ENCODE data around the gene MLF2. TPM values are rescaled to one million over a fixed set of nuclear protein-coding genes. Genes with fewer than 3 reads are reported as not detected.
"Not testable (repeated sequence)": the region's sequence is repeated elsewhere in the genome, so short reads cannot be mapped to it uniquely, and the experiment has no call there.

MLF2 gene
- total RNA-seq, 1 donor from 2014 or later: 175 TPM

DNA sequence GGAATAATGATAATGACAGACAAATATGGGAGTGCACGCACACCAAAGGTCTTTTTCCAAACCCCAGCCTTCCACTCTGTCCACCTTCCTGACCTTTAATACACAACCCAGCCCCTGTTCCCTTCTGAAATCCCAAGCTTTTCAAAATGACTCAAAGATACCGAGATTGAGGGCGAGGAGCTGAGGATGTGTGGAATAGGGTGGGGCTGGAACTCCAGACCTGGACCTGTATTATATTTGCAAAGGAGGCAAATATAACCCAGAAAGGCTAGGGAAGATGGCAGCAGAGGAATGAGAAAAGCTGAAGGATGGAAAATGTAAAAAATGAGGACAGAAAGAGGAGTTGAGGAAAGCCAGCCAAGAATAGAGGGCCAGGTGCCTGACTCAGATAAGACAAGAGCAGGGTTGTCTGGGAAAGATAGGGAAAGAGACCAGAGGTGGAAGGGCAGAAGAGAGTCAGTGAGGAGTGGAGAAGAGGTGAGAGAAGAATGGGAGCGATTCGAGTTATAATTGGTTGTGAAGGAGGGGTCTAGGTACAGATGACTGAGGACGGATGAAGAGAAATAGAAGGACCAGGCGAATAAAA lies 12.2 kb upstream of the MLF2 start:
- DNase-seq (ENCODE audit: low spot score): no peak

DNA sequence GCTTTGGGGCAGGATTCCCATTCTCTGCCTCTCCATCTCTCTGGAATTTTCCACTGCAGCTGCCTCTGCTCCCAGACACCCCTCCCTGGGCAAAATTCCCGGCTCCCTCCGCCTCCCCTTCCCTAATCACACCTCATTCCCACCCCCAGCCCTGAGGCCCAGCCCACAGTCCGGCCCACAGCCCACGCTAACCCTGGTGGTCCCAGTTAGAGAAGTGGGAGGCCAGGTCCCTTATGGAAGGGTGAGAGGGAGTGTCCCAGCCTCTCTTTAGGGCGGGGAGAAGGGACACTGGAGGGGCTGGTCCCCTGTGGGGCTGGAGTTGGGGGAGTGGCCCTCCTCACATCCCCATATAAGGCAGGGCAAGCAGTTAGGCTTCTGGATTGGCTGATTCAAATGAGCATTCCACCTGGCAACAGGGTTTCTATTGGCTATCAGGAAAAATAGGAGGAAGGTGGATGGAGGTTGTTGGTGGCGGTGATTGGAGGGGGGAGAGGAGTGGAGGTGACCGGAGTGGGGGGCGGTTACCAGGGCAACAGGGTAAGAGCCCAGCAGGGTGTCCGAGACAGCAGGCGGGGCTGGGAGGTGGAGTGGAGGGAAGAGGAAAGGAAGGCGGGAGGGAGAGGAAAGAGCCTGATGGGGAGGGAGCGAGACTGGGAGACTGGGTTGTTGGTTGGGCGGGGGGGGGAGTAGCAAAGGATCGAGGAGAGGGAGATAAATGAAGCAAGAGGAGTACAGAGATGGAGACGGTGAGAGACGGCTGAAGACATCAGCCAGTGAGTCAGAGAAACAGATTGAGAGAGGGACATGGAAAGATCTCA lies 11.3 kb upstream of the MLF2 start:
- DNase-seq (ENCODE audit: low spot score): peak; percentile 93

DNA sequence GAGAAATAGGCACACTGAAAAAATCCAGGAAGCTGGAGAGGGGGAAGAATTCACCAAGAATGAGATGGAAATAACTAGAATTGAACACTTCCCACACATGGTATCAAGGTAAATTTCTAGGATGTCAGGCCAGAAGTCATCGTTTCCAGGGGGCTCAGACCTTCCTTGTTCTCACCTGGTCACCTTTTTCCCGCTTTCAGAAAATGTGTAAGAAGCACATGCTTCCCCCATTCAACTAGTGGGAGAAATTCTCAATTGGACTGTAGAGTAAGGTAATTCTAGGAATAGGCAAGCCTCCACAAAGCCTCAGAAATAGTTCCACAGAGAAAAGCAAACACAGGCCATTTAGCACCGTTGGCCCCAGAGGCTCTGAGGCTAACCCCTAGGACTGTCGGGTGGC lies 10.4 kb upstream of the MLF2 start:
- DNase-seq (ENCODE audit: low spot score): no peak

DNA sequence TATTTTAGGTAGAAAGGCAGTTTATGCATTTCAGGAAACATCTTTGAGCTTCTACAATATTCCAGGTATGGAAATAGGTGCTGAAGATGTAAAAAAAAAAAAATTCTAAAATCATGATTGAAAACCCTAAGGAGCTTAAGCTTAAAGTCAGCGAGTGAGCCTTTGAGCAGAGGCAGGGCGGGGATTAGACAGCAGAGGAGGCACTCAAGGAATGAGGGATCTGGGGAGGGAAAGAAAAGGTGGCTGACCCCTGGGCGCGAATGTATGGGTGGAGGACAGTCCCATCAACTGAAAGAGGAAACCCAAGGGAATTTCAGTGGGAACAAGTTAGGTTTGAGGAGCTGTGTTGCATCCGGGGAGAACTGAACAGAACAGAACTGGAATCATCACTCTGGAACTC lies 6.8 kb upstream of the MLF2 start:
- DNase-seq (ENCODE audit: low spot score): no peak

DNA sequence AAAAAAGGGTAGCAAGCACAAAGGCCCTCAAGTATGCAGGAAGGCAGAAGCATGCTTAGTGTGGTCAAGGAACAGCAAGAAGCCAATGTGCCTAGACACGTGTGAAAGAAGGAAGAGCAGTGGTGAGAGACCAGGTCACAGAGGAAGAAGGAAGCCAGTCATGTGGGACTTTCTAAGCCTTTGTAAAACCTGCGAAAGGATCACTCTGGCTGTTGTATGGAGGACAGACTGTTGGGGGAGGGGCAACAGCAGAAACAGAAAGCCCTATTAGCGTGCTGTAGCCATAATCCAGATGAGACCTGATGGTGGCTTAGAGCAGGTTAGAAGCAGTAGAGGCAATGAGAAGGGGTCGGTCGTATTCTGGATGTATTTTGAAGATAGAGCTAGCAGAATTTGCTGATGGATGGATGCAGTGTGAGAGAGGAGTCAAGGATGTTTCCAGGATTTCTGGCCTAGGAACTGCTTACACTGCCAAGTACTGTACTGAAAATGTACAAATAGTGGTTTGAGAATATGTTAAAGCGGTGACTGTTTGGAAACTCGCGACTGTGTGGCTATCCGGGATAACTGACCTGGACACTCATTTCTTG lies 5.7 kb upstream of the MLF2 start:
- DNase-seq (ENCODE audit: low spot score): no peak

DNA sequence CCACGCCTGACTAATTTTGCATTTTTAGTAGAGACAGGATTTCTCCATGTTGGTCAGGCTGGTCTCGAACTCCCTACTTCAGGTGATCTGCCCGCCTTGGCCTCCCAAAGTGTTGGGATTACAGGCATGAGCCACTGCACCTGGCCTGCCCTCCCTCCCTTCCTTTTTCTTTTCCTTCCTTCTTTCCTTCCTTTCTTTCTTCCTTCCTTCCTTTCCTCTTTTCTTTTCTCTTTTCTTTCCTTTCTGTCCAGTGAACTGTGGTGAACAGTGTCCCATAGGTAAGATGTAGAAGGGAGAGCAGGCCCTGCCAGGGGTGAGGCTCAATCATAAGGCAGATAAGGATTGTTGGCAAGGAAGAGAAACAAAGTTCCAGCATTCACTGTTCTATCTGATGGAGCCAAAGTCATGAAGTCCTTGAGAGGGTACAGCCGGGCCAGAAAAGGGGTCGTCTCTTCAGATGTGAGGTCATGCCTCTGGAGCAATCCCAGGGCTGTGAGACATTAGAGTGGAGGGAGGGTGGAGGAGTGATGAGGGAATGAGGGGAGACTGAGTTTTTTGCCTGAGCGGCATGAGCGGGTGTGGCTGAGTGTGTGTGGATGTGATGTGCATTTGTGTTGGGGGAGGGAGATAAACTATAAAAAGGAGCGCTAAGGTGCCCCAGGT lies 4.2 kb upstream of the MLF2 start:
- DNase-seq (ENCODE audit: low spot score): no peak

DNA sequence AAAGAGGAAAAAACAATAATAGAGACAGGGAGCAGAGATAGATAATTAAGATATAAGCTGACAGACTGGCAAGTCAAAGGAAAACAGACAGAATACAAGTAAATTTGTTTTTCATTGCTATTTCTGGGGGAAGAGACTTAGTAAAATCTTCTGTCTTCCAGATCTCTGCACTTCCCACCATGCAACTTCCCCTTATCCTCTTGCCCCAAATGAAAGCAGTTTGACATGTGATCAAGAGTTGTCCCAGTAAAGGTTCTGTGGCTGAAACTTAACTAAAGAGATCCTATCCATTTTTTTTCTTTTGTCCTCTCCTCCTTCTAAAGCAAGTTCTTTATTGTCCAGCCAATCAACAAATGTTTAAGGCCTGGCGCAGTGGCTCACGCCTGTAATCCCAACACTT lies 1.5 kb upstream of the MLF2 start:
- DNase-seq (ENCODE audit: low spot score): no peak

DNA sequence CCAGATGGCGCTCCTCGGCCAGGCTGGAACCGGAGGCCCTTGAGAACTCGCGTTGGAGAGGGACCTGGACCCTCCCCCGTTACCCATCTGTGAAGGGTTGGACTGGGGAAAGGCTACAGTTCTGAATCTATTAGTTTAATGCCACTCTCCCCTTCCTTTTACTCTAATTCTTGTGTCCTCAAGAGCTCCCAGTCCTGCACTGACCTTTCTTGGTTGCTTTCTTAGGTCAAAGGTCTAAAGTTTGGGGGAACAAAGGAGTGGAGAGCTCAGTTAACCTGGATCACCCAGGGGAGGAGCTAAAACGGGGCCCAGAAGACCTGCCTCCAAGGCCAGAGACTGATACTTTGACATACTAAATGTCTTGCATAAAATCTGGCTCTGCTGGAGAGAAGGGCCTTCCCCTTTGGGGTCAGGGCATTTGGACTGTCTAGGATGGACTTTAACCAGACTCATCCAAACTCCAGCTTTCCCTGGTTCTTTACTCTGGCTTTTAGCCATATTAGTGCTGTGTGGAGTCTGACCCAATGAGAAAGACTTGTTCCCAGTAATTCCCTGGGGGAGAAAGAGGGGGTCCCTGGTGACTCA lies 923 bp upstream of the MLF2 start:
- DNase-seq (ENCODE audit: low spot score): no peak

DNA sequence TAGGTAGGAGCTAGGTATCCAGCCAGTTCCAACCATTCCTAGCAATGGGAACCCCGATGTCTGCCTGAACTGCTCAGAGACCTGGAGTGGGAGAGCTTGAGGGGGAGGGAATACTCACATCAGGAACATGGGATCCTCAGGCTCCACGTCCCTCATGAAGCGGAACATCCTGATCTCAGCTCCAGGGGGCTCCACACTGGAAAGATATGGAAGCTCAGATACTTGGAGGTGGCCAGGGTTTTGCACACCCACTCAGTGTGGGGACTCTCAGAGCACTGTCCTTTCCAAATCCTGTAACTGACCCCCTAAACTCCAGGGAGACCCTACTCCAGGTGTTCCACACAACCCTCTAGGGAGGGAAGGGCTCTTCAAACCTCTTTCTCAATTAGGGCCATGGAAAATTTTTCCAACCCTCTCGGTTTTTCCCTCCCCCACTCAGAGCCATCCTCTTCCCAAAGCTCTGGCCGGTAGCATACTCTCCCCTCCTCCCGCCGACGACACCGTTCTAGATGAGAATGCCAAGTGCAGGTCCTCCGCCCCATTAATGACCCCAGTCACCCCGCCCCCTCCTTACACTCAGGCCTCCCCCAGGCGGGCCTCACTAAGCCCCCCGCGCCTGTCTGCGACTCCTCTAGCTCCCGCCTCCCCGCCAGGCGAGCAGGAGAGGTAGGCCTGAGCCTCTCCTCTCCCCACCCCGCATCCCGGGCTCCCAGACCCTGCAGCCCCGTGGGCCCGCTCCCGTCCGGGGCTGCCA lies 597 bp downstream of the MLF2 start:
- DNase-seq (ENCODE audit: low spot score): peak; percentile 23

DNA sequence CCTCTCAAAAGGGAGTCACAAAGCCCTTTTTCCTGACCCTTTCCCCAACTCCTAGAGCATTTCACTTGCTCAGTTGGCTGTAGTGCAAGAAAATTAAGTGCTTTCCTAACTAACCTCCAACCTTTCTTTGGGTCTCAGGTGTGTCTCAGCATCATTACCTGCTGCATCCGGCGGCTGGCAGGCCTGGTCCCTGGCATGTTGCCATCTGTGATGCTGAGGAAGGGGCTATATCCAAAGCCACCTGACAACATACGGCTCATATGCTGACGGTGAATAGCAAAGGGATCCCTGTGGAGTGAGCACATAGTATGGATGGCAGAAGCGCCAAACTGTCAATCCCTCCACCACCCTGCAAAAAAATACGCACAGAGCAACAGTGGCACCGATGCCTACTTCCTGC lies 1.2 kb downstream of the MLF2 start:
- DNase-seq (ENCODE audit: low spot score): no peak

DNA sequence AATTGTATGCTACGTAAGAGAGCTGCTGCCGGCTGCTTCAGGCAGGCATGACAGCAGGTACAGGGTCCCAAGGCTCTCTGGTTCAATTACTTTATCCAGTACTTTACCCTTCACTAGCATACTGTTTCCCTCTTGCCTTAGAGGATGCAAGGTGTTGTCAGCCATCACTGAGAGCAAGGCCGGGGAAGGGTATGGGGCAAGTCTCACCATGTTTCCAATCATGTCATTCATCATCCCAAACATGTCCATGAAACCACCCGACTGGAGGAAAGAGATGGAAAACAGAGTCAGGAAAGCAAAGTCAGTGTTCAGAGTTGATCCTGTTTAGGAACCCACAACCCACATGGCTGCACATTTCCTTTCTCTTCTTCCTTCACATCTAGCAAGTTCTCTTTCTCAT lies 2.4 kb downstream of the MLF2 start:
- DNase-seq (ENCODE audit: low spot score): no peak

DNA sequence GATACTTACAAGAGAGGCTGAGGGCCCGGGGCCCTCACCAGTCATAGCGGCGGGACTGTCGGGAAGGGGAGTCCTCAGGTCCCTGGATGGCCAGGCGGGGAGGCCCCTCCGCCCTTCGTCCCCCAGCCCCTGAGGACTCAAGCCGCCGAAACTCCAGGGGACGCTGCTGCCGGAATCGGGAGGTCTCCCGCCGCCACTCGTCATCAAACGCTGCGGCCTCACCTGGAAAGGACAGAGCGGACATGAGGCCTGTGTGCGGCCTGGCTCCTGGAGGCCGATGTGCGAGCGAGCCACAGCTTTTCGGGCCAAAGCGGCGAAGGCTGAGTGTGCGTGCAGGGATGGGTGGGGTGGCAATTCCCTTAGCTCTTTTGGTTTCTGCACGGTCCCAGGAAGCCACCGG lies 4.2 kb downstream of the MLF2 start:
- DNase-seq (ENCODE audit: low spot score): no peak

DNA sequence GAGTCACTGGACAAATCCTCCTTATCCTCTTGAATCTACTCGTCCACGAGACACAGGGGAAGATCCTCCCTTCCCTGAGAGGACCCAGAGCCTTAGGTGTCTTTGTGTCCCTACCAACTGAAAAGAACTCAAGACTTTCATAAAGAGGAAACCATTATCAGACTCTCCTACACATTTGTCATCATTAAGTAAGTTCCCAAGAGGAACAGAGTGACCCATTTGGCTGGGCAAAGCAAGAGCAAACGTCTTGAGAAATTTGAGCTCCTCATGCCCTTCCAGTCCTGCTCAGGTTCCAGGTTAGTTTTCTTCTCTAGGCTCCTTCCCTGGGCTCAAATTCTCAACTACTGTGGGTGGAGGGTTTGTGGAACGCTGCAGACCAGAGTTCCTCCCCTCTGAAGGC lies 5.7 kb downstream of the MLF2 start:
- no peak for DNase-seq (ENCODE audit: low spot score)

DNA sequence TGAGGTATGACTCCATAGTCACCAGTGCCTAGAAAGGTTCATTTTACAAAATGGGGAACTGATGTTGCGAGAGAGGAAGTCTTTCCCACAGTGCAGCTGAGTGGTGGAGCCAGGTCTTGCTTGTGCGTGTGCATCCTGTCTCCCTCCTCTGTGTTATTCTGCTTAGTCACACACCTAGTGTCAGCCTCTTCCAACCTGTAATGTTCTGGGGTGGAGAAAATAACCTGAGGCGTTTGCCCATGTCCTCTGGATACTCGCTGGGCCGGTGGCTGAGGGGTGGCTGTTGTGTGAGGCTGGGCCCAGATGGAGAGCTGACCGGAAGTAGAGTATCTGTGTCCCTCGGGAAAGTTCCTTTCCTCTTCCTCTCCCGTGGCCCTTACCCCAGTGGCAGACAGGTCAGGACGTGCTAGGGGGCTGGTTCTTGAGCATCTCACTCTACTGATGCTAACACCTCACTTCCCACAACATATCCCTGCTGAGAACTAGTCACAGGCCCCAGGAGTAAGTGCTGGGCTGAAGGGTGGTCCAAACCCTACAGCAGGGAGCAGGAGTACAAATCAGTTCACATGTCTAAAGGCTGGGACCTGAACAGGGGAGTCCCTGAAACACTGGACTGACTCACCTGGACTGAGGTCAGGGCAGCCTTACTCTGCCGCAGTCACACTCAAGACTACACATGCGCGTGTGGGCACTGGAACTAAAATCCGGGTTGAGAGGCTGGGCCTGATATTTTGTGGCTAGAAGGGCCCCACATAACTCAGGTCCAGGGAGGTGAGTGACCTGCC lies 7.0 kb downstream of the MLF2 start:
- no peak for DNase-seq (ENCODE audit: low spot score)

DNA sequence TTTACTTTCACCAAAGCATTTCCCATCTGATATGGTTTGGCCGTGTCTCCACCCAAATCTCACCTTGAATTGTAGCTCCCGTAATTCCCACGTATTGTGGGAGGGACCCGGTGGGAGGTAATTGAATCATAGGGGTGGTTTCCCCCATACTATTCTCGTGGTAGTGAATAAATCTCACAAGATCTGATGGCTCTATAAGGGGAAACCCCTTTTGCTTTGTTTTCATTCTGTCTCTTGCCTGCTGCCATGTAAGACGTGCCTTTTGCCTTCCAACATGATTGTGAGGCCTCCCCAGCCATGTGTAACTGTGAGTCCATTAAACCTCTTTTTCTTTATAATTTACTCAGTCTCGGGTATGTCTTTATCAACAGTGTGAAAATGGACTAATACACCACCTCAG lies 9.6 kb downstream of the MLF2 start:
- not testable (repeated sequence) for DNase-seq (ENCODE audit: low spot score)

DNA sequence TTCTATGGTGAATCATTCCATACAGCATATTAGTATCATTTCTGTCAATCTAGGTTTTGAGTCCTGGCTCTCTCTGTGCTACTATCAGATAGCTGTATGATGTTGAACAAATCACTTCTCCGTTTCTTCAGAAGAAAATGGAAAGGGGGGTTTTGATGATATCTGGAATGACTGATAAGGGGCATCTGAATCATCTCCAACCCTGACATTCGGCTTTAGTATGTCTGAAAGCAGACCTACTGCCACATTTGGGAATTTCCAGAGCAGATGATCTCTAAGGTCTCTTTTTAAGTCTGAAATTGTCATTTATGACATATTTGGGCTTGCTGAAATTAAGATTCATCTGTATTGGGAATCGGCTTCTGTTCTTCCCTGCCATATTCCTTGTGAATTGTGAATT lies 10.1 kb downstream of the MLF2 start:
- DNase-seq (ENCODE audit: low spot score): no peak

DNA sequence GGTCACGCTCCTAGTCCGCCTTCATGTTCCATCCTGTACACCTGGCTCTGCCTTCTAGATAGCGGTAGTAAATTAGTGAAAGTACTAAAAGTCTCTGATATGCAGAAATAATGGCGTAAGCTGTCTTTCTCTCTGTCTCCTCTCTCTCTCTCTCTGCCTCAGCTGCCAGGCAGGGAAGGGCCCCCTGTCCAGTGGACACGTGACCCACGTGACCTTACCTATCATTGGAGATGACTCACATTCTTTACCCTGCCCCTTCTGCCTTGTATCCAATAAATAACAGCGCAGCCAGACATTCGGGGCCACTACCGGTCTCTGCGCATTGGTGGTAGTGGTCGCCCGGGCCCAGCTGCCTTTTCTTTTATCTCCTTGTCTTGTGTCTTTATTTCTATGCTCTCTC lies 10.9 kb downstream of the MLF2 start:
- not testable (repeated sequence) for DNase-seq (ENCODE audit: low spot score)

DNA sequence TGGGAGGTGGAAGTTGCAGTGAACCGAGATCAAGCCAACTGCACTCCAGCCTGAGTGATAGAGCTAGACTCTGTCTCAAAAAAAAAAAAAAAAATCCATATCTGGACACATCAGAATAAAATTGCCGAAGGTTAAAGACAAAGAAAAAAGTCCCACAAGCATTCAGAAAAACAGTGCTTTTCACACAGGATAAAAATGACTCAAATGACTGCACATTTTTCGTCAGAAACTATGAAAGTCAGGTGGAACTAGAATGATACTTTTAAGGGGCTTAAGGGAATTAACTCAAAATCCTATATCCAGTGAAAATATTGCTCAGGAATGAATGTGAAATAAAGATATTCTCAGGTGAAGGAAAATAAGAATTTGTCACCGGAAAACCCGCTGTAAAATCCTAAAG lies 16.2 kb downstream of the MLF2 start:
- no peak for DNase-seq (ENCODE audit: low spot score)

DNA sequence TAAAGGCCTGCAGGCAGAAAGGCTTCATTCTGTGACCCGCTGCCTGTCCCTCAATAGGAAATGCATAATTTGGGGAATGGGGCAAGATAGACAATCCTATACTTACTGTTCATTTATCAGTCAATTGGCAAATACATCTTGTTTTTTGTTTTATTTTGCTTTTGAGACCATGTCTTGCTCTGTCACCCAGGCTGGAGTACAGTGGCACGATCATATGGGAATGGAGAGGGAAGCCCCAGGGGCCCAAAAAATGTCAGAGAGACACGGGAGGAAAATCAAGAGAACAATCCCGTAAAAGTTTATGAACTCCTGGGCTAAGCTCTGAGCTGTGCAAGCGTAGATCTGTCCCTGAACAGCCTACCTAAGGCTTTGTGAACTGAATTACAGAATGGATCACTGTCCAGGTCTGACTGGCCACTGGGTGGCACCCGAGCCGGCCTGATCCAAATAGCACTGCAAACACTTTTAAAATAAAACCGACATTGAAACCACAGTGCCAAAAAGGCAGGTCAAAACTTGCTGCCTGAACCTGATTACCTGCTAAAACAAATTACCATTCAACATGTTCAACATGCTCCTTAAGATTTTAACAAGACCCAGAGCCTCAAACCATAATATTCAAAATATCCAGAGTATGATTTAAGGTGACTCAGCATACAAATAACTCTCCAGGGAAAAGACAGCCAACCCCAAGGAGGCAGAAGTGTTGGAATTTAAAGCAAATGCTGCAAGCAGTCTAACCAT lies 17.3 kb downstream of the MLF2 start:
- DNase-seq (ENCODE audit: low spot score): peak; percentile 68
